Measurements from ENCODE around the gene SMCHD1.

DNA sequence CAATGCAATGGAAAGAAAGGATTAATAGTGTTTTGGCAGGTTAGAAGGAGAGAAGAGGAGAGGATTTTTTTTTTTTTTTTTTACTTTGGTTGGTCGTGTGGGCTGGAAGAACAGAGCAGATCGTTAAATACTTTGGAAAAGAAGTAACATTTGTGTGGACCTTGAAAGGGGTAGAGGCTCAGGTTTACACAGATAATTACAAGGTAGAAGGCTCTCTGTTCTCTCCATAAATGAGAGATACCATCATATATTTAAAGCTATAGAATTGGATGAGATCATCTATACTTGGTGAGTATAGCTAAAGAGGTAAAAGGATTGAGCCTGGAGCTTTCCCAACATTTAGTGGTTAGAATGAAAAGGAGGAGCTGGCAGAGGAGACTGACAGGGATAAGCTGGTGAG is 49.0 kb downstream of the SMCHD1 start:
- TF ChIP-seq, protein P1, sequence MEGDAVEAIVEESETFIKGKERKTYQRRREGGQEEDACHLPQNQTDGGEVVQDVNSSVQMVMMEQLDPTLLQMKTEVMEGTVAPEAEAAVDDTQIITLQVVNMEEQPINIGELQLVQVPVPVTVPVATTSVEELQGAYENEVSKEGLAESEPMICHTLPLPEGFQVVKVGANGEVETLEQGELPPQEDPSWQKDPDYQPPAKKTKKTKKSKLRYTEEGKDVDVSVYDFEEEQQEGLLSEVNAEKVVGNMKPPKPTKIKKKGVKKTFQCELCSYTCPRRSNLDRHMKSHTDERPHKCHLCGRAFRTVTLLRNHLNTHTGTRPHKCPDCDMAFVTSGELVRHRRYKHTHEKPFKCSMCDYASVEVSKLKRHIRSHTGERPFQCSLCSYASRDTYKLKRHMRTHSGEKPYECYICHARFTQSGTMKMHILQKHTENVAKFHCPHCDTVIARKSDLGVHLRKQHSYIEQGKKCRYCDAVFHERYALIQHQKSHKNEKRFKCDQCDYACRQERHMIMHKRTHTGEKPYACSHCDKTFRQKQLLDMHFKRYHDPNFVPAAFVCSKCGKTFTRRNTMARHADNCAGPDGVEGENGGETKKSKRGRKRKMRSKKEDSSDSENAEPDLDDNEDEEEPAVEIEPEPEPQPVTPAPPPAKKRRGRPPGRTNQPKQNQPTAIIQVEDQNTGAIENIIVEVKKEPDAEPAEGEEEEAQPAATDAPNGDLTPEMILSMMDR (conservative IDR thresholded peaks at IDR 0.05) = no peak
- TF ChIP-seq ZFX (IDR thresholded peaks at IDR 0.05) = no peak

All from C4-2B (cell line).